ENCODE data around the gene EXOC3. TPM values are rescaled to one million over a fixed set of nuclear protein-coding genes. Genes with fewer than 3 reads are reported as not detected.

The EXOC3 gene
- total RNA-seq, 1 experiment from 2014 or later = 60.1 TPM

DNA sequence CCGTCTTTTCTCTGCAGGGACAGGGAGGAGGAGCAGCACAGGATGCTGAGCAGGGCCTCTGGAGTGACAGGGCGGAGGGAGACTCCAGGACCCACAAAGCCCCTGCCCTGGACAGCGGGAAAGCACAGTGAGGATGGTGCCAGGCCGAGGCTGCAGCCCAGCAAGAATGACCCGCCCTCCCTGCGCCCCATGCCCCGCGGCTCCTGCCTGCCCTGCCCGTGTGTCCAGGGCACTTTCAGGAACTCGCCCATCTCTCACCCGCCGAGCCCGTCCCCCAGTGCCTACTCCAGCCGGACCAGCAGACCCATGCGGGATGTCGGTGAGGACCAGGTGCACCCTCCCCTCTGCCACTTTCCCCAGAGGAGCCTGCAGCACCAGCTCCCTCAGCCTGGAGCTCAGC is 9.1 kb upstream of the EXOC3 start:
- Mint-ChIP-seq H3K9me3 (no peaks in the 10 kb centered on the region), H3K27ac (no peak overlapping the region), H3K4me3 (no peak overlapping the region), H3K27me3 (ENCODE audit: low read depth) (no peaks in the 10 kb centered on the region), H3K36me3 (no peaks in the 10 kb centered on the region), H3K4me1 (peaks cover 3% of the 10 kb centered on the region; the same call in 1 of the 2 replicates)
- no peak for DNase-seq (ENCODE audit: low spot score)
- ChIA-PET POLR2A (no interaction called here), CTCF (interaction anchor here (1.0 to 8.8 kb wide), 7 partner anchors 8 to 118 kb away, joined by 3 to 73 read pairs (median 8); no protein-coding TSS in a partner anchor)
- ATAC-seq = no peak
- TF ChIP-seq IRF2 (CRISPR knock-in tag; IDR thresholded peaks at IDR 0.05; ENCODE audit: borderline replicate concordance, low read depth) (no peak), ZBTB21 (CRISPR knock-in tag; IDR thresholded peaks at IDR 0.05; ENCODE audit: borderline replicate concordance) (no peak), GTF2I (CRISPR knock-in tag; conservative IDR thresholded peaks at IDR 0.05) (no peak), HMGA2 (CRISPR knock-in tag; IDR thresholded peaks at IDR 0.05) (no peak), NFYB (CRISPR knock-in tag; conservative IDR thresholded peaks at IDR 0.05; ENCODE audit: low read depth) (no peak)
- TF ChIP-seq, protein P1, sequence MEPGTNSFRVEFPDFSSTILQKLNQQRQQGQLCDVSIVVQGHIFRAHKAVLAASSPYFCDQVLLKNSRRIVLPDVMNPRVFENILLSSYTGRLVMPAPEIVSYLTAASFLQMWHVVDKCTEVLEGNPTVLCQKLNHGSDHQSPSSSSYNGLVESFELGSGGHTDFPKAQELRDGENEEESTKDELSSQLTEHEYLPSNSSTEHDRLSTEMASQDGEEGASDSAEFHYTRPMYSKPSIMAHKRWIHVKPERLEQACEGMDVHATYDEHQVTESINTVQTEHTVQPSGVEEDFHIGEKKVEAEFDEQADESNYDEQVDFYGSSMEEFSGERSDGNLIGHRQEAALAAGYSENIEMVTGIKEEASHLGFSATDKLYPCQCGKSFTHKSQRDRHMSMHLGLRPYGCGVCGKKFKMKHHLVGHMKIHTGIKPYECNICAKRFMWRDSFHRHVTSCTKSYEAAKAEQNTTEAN (CRISPR knock-in tag; IDR thresholded peaks at IDR 0.05) = no peak
- TF ChIP-seq, protein P2, sequence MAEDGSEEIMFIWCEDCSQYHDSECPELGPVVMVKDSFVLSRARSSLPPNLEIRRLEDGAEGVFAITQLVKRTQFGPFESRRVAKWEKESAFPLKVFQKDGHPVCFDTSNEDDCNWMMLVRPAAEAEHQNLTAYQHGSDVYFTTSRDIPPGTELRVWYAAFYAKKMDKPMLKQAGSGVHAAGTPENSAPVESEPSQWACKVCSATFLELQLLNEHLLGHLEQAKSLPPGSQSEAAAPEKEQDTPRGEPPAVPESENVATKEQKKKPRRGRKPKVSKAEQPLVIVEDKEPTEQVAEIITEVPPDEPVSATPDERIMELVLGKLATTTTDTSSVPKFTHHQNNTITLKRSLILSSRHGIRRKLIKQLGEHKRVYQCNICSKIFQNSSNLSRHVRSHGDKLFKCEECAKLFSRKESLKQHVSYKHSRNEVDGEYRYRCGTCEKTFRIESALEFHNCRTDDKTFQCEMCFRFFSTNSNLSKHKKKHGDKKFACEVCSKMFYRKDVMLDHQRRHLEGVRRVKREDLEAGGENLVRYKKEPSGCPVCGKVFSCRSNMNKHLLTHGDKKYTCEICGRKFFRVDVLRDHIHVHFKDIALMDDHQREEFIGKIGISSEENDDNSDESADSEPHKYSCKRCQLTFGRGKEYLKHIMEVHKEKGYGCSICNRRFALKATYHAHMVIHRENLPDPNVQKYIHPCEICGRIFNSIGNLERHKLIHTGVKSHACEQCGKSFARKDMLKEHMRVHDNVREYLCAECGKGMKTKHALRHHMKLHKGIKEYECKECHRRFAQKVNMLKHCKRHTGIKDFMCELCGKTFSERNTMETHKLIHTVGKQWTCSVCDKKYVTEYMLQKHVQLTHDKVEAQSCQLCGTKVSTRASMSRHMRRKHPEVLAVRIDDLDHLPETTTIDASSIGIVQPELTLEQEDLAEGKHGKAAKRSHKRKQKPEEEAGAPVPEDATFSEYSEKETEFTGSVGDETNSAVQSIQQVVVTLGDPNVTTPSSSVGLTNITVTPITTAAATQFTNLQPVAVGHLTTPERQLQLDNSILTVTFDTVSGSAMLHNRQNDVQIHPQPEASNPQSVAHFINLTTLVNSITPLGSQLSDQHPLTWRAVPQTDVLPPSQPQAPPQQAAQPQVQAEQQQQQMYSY (CRISPR knock-in tag; IDR thresholded peaks at IDR 0.05) = no peak
- TF ChIP-seq, protein P3, sequence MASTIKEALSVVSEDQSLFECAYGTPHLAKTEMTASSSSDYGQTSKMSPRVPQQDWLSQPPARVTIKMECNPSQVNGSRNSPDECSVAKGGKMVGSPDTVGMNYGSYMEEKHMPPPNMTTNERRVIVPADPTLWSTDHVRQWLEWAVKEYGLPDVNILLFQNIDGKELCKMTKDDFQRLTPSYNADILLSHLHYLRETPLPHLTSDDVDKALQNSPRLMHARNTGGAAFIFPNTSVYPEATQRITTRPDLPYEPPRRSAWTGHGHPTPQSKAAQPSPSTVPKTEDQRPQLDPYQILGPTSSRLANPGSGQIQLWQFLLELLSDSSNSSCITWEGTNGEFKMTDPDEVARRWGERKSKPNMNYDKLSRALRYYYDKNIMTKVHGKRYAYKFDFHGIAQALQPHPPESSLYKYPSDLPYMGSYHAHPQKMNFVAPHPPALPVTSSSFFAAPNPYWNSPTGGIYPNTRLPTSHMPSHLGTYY (CRISPR knock-in tag; IDR thresholded peaks at IDR 0.05) = no peak
- TF ChIP-seq, protein P4, sequence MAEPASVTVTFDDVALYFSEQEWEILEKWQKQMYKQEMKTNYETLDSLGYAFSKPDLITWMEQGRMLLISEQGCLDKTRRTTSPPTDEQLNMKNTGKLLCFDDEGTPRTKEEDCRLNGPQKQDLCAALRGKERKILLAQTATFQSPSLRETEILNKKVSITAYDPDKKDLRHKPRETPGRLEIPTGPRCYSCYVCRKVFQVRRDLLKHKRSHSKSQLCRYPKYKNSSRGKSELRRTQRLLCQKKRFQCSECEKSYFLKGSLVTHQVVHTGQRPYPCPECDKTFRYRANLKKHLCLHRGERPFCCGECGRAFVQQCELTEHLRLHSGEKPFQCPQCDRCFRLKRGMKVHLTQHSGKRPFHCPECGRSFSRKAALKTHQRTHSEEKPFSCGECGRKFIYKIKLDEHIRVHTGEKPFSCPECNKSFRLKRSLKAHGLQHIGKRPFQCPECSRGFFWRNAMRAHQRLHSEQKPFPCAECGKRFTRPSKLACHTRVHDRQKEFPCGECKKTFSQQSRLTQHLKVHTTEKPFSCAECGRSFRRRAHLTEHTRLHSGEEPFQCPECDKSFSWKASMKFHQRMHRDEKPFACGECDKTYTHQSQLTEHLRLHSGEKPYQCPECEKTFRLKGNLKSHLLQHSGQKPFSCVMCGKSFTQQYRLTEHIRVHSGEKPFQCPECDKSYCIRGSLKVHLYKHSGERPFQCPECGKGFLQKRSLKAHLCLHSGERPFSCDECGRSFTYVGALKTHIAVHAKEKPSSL (CRISPR knock-in tag; conservative IDR thresholded peaks at IDR 0.05) = no peak

DNA sequence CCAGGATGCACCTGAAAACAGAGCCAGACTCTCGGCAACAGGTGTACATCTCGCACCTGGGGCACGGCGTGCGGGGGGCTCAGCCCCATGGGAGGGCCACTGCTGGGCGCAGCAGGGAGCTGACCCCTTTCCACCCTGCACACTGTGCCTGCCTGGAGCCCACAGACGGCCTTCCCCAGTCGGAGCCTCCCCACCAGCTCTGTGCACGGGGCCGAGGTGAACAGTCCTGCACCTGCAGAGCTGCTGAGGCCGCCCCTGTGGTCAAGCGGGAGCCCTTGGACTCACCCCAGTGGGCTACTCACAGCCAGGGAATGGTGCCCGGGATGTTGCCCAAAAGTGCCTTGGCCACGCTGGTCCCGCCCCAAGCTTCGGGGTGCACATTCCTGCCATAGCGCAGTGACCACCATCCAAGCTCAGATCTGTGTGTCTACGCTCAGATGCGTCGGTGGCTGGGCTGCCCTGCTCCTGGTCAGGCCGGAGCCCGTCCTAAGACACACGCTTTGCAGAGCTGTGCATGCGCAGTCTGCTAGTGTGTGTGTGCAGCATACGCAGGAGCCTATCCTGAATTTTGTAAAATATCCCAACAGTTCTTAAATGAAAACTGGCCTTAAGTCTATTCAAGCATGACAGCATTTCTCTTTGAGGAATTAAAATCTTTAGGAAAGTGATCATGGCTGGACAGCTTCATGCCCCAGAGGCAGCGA is 8.4 kb upstream of the EXOC3 start:
- H3K27me3 Mint-ChIP-seq (ENCODE audit: low read depth) = no peaks in the 10 kb centered on the region
- ATAC-seq (no peak), DNase-seq (ENCODE audit: low spot score) (no peak)
- no peaks in the 10 kb centered on the region for H3K9me3 Mint-ChIP-seq
- H3K4me3 Mint-ChIP-seq = no peak overlapping the region
- ChIA-PET CTCF (interaction anchor here (0.5 to 8.8 kb wide), 10 partner anchors 9 to 165 kb away, joined by 3 to 73 read pairs (median 5); partner anchors contain the start of gene AHRR), POLR2A (no interaction called here)
- no peaks in the 10 kb centered on the region for H3K4me1 Mint-ChIP-seq
- no peaks in the 10 kb centered on the region for H3K36me3 Mint-ChIP-seq
- no peak overlapping the region for H3K27ac Mint-ChIP-seq
- TF ChIP-seq ZBTB21 (CRISPR knock-in tag; IDR thresholded peaks at IDR 0.05; ENCODE audit: borderline replicate concordance) (no peak), CBFB (CRISPR knock-in tag; IDR thresholded peaks at IDR 0.05; ENCODE audit: low read depth) (no peak), FOXP1 (CRISPR knock-in tag; IDR thresholded peaks at IDR 0.05; ENCODE audit: borderline replicate concordance) (no peak), MYBL2 (CRISPR knock-in tag; IDR thresholded peaks at IDR 0.05) (no peak), JUN (CRISPR knock-in tag; IDR thresholded peaks at IDR 0.05) (no peak), FOXJ3 (CRISPR knock-in tag; IDR thresholded peaks at IDR 0.05; ENCODE audit: borderline replicate concordance) (no peak), ESRRA (CRISPR knock-in tag; IDR thresholded peaks at IDR 0.05; ENCODE audit: borderline replicate concordance) (no peak)
- TF ChIP-seq, protein P5, sequence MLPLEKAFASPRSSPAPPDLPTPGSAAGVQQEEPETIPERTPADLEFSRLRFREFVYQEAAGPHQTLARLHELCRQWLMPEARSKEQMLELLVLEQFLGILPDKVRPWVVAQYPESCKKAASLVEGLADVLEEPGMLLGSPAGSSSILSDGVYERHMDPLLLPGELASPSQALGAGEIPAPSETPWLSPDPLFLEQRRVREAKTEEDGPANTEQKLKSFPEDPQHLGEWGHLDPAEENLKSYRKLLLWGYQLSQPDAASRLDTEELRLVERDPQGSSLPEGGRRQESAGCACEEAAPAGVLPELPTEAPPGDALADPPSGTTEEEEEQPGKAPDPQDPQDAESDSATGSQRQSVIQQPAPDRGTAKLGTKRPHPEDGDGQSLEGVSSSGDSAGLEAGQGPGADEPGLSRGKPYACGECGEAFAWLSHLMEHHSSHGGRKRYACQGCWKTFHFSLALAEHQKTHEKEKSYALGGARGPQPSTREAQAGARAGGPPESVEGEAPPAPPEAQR (CRISPR knock-in tag; IDR thresholded peaks at IDR 0.05) = no peak
- TF ChIP-seq, protein P6, sequence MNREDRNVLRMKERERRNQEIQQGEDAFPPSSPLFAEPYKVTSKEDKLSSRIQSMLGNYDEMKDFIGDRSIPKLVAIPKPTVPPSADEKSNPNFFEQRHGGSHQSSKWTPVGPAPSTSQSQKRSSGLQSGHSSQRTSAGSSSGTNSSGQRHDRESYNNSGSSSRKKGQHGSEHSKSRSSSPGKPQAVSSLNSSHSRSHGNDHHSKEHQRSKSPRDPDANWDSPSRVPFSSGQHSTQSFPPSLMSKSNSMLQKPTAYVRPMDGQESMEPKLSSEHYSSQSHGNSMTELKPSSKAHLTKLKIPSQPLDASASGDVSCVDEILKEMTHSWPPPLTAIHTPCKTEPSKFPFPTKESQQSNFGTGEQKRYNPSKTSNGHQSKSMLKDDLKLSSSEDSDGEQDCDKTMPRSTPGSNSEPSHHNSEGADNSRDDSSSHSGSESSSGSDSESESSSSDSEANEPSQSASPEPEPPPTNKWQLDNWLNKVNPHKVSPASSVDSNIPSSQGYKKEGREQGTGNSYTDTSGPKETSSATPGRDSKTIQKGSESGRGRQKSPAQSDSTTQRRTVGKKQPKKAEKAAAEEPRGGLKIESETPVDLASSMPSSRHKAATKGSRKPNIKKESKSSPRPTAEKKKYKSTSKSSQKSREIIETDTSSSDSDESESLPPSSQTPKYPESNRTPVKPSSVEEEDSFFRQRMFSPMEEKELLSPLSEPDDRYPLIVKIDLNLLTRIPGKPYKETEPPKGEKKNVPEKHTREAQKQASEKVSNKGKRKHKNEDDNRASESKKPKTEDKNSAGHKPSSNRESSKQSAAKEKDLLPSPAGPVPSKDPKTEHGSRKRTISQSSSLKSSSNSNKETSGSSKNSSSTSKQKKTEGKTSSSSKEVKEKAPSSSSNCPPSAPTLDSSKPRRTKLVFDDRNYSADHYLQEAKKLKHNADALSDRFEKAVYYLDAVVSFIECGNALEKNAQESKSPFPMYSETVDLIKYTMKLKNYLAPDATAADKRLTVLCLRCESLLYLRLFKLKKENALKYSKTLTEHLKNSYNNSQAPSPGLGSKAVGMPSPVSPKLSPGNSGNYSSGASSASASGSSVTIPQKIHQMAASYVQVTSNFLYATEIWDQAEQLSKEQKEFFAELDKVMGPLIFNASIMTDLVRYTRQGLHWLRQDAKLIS (CRISPR knock-in tag; IDR thresholded peaks at IDR 0.05; ENCODE audit: borderline replicate concordance) = no peak
- TF ChIP-seq, protein P7, sequence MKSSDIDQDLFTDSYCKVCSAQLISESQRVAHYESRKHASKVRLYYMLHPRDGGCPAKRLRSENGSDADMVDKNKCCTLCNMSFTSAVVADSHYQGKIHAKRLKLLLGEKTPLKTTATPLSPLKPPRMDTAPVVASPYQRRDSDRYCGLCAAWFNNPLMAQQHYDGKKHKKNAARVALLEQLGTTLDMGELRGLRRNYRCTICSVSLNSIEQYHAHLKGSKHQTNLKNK (CRISPR knock-in tag; IDR thresholded peaks at IDR 0.05) = no peak
- TF ChIP-seq, protein P8, sequence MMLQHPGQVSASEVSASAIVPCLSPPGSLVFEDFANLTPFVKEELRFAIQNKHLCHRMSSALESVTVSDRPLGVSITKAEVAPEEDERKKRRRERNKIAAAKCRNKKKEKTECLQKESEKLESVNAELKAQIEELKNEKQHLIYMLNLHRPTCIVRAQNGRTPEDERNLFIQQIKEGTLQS (CRISPR knock-in tag; conservative IDR thresholded peaks at IDR 0.05) = no peak

All from WTC11 (cell line).